GM12892 (cell line): ENCODE data around the gene SIRT2.

Experiments used
- POLR2A ChIP-seq: IDR thresholded peaks from 2 replicates; pipeline ENCODE4 v1.6.1; 2011; ENCODE audit warnings: low read depth, low read length, control low read depth
- POLR2AphosphoS5 ChIP-seq: IDR thresholded peaks from 2 replicates; pipeline ENCODE4 v1.6.1; 2011; ENCODE audit warnings: low read depth, low read length, control low read depth
- TAF1 ChIP-seq: IDR thresholded peaks from 2 replicates; pipeline ENCODE4 v1.6.1; 2011; ENCODE audit warnings: low read depth, mild to moderate bottlenecking, control low read depth, low read length, borderline replicate concordance

DNA sequence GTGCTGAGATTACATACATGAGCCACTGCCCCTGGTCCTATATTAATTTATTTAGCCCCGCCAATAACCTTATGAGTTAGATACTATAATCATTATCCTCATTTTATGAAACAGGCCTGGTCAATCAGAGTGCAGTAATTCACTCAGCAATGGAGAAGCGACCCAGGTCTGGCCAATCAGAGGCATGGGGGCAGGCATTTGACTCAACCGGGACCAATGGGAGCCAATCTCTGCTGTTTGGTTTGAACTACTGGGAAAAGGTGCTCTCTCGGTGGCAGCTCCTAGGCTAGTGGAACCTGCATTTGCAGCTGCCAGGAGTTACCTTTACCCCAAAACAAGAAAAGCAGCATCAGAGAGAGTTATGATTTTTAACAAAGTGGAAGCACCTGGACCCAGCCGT lies 6.6 kb downstream of the SIRT2 start:
- TF ChIP-seq POLR2AphosphoS5 (no peak), TAF1 (no peak), POLR2A (no peak)
